Measurements from ENCODE around the gene MCF2L2.

- TF ChIP-seq CTCF (IDR thresholded peaks at IDR 0.05), result no peak
- TF ChIP-seq POLR2A (IDR thresholded peaks at IDR 0.05), result no peak
These were observed 78.3 kb downstream of the MCF2L2 start for GRCh38 chr3:183350164-183350563.
